Aorta (tissue), 5 donors: ENCODE measurements around the gene DNAJB8. TPM values are rescaled to one million over a fixed set of nuclear protein-coding genes. Genes with fewer than 3 reads are reported as not detected.

ENCODE experiments used
- ATAC-seq: fragments of 200-7000 bp; cut with Tn5 transposase; one replicate; pipeline ENCODE4 v1.9.1; 2022; ENCODE audit warnings: moderate library complexity; ENCODE audit not compliant: low FRiP score
- DNase-seq, 2 donors: peaks; one replicate each; pipeline ENCODE4 v3.0.0-alpha.2; 2020
- H3K27ac ChIP-seq, 2 donors: one replicate each; pipeline ENCODE4 v1.5.1; 2013; ENCODE audit warnings: low read length in 2 of 2, mild to moderate bottlenecking in 2 of 2, moderate library complexity in 2 of 2, control low read depth in 1 of 2, inconsistent platforms in 1 of 2, low read depth in 1 of 2
- H3K27me3 ChIP-seq, 2 donors: one replicate each; pipeline ENCODE4 v1.6.1; 2013; ENCODE audit warnings: control low read depth in 1 of 2, low read length in 1 of 2, mild to moderate bottlenecking in 1 of 2, moderate library complexity in 1 of 2; ENCODE audit not compliant: insufficient read depth in 2 of 2, control insufficient read depth in 1 of 2
- H3K36me3 ChIP-seq, 2 donors: one replicate each; pipeline ENCODE4 v1.6.1; 2013; ENCODE audit warnings: control low read depth in 1 of 2, low read length in 1 of 2, mild to moderate bottlenecking in 1 of 2; ENCODE audit not compliant: insufficient read depth in 2 of 2, control insufficient read depth in 1 of 2
- H3K4me1 ChIP-seq, 2 donors: one replicate each; pipeline ENCODE4 v1.6.1; 2013; ENCODE audit warnings: low read length in 2 of 2, control low read depth in 1 of 2, mild to moderate bottlenecking in 1 of 2, moderate library complexity in 1 of 2; ENCODE audit not compliant: insufficient read depth in 2 of 2, control insufficient read depth in 1 of 2
- H3K4me3 ChIP-seq, 2 donors: one replicate each; pipeline ENCODE4 v1.5.1; 2013; ENCODE audit warnings: low read length in 2 of 2, control low read depth in 1 of 2, mild to moderate bottlenecking in 1 of 2
- H3K9me3 ChIP-seq: one replicate; pipeline ENCODE4 v1.6.1; 2013; ENCODE audit warnings: mild to moderate bottlenecking, low read length; ENCODE audit not compliant: control insufficient read depth
- WGBS, 2 donors: extraction: QIAGEN DNeasy Blood & Tissue Kit; methylation state at CpG; one replicate each; pipeline ENCODE4 v1.1.7; 2013; 5-methylcytosine and 5-hydroxymethylcytosine counted together
- intact Hi-C, 2 donors: fragments of 100-400 bp; cut with DNase I; formaldehyde crosslinking; loops; one replicate each; pipeline versions ENCODE4 v1.14.2 to v1.15.0; 2022
- polyA plus RNA-seq, 2 donors: library from polyadenylated mRNA; stranded (reverse); fragments of 200-250 nt; gene quantifications; one replicate each; pipeline ENCODE4 v1.2.3, GENCODE V29; 2013
- total RNA-seq, 2 donors: library from RNA; stranded (reverse); fragmentation: NEBNext Ultra II Directional; extraction: Animal tissue kit (Norgen Biotek cat#: 25700); gene quantifications; one replicate each; pipeline ENCODE4 v1.2.1, GENCODE V29; 2021
- donor health status: healthy with polysubstance abuse.
- donor health status: Bipolar disorder and iron deficiency.
- donor health status: DM: no; HTN: no; CAD: no.
- donor health status: DM: no; HTN: no; CAD: no.
- donor health status: DM: yes; HTN: yes; CAD: no.

The DNAJB8 gene
- total and polyA plus RNA-seq, 4 donors, result not detected

- no peaks in the 10 kb centered on the region for H3K36me3 ChIP-seq
- H3K4me3 ChIP-seq, result no peak overlapping the region
- no peak for DNase-seq
- H3K4me1 ChIP-seq, result no peaks in the 10 kb centered on the region
- no peak overlapping the region for H3K27ac ChIP-seq
- H3K9me3 ChIP-seq, result no peaks in the 10 kb centered on the region
- ATAC-seq, result no peak
- peaks cover 0 to 3% of the 10 kb centered on the region in 2 donors for H3K27me3 ChIP-seq
- intact Hi-C loops, result no loop called here
- 84 to 89% methylated on average over 12 of the region's 12 CpGs for WGBS, 2 donors
Observed at GRCh38 chr3:128503164-128503651, 36.5 kb upstream of the DNAJB8 start.

GRCh38 chr3:128502712-128503111 lies 36.0 kb upstream of the DNAJB8 start:
- Histone ChIP-seq H3K4me3 (no peak overlapping the region), H3K36me3 (no peaks in the 10 kb centered on the region), H3K4me1 (no peaks in the 10 kb centered on the region), H3K27me3 (peaks cover 0 to 3% of the 10 kb centered on the region in 2 donors), H3K27ac (no peak overlapping the region), H3K9me3 (no peaks in the 10 kb centered on the region)
- DNase-seq, result no peak
- intact Hi-C loops, result no loop called here
- WGBS, 2 donors, result 91 to 99% methylated on average over 5 of the region's 5 CpGs
- ATAC-seq, result no peak

- ATAC-seq (no peak), DNase-seq (no peak)
- no peaks in the 10 kb centered on the region for H3K4me1 ChIP-seq
- H3K9me3 ChIP-seq, result no peaks in the 10 kb centered on the region
- H3K27me3 ChIP-seq, result peaks cover 0 to 3% of the 10 kb centered on the region in 2 donors
- H3K36me3 ChIP-seq, result no peaks in the 10 kb centered on the region
- no peak overlapping the region for H3K4me3 ChIP-seq
- 50 to 54% methylated on average over 3 of the region's 3 CpGs for WGBS, 2 donors
- intact Hi-C loops, result no loop called here
- H3K27ac ChIP-seq, result no peak overlapping the region
Observed at GRCh38 chr3:128501431-128501830, 34.7 kb upstream of the DNAJB8 start.

GRCh38 chr3:128500556-128500955 lies 33.9 kb upstream of the DNAJB8 start:
- H3K4me1 ChIP-seq, result no peaks in the 10 kb centered on the region
- ATAC-seq, result no peak
- no peak overlapping the region for H3K27ac ChIP-seq
- intact Hi-C loops, result no loop called here
- WGBS, 2 donors, result 83 to 92% methylated on average over 4 of the region's 4 CpGs
- H3K9me3 ChIP-seq, result no peaks in the 10 kb centered on the region
- no peak for DNase-seq
- H3K4me3 ChIP-seq, result no peak overlapping the region
- no peaks in the 10 kb centered on the region for H3K27me3 ChIP-seq
- no peaks in the 10 kb centered on the region for H3K36me3 ChIP-seq

GRCh38 chr3:128499724-128500275 lies 33.1 kb upstream of the DNAJB8 start:
- Histone ChIP-seq H3K27ac (no peak overlapping the region), H3K9me3 (no peaks in the 10 kb centered on the region), H3K27me3 (no peaks in the 10 kb centered on the region), H3K4me3 (no peak overlapping the region), H3K4me1 (no peaks in the 10 kb centered on the region), H3K36me3 (no peaks in the 10 kb centered on the region)
- DNase-seq (no peak), ATAC-seq (no peak)
- intact Hi-C loops, result loop anchor here (2.0 to 5.0 kb wide), 3 partner anchors 75 to 405 kb away; no protein-coding TSS in a partner anchor
- 87 to 88% methylated on average over 4 of the region's 4 CpGs for WGBS, 2 donors

GRCh38 chr3:128498901-128499530 lies 32.3 kb upstream of the DNAJB8 start:
- DNase-seq (no peak), ATAC-seq (no peak)
- Histone ChIP-seq H3K4me3 (no peak overlapping the region), H3K27ac (no peak overlapping the region), H3K9me3 (no peaks in the 10 kb centered on the region), H3K36me3 (no peaks in the 10 kb centered on the region), H3K4me1 (no peaks in the 10 kb centered on the region), H3K27me3 (no peaks in the 10 kb centered on the region)
- intact Hi-C loops, result loop anchor here (2.0 to 5.0 kb wide), 3 partner anchors 74 to 404 kb away; no protein-coding TSS in a partner anchor
- 73 to 77% methylated on average over 15 of the region's 15 CpGs for WGBS, 2 donors

GRCh38 chr3:128498127-128498626 lies 31.5 kb upstream of the DNAJB8 start:
- Histone ChIP-seq H3K27me3 (no peaks in the 10 kb centered on the region), H3K4me3 (no peak overlapping the region), H3K9me3 (no peaks in the 10 kb centered on the region), H3K27ac (no peak overlapping the region), H3K4me1 (no peaks in the 10 kb centered on the region), H3K36me3 (no peaks in the 10 kb centered on the region)
- intact Hi-C loops, result loop anchor here (2.0 to 5.0 kb wide), 3 partner anchors 73 to 403 kb away; no protein-coding TSS in a partner anchor
- no peak for ATAC-seq
- 30 to 33% methylated on average over 5 of the region's 5 CpGs for WGBS, 2 donors
- no peak for DNase-seq

- intact Hi-C loops, result loop anchor here (2.0 to 5.0 kb wide), 4 partner anchors 71 to 403 kb away; no protein-coding TSS in a partner anchor
- Histone ChIP-seq H3K4me1 (no peaks in the 10 kb centered on the region), H3K27ac (no peak overlapping the region), H3K27me3 (no peaks in the 10 kb centered on the region), H3K36me3 (no peaks in the 10 kb centered on the region), H3K4me3 (peak overlapping the region; percentile 32 to 77), H3K9me3 (no peaks in the 10 kb centered on the region)
- DNase-seq, result peak in 1 of 2 donors; percentile 90
- peak; percentile 63 for ATAC-seq
- 1 to 3% methylated on average over 76 to 77 of the region's 77 CpGs for WGBS, 2 donors
Observed at GRCh38 chr3:128497305-128498126, 30.8 kb upstream of the DNAJB8 start.
